ENCODE measurements around the gene VPS4A.

DNA sequence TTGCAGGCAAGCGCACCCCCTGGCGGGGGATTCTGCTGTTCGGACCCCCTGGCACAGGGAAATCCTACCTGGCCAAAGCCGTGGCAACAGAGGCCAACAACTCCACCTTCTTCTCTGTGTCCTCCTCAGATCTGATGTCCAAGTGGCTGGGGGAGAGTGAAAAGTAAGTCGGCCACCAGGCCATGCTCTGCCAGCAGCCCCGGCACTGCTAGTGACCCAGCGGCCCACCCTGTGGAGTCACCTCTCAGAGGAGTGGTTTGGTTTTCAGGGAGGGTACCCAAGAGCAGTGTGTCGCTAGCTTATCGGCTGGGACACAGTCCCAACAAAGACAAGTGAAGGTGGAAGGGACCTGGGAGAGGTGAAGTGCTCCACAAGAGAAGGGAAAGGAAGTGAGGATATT lies 8.2 kb downstream of the VPS4A start:
- no peak for TF ChIP-seq SP1 (IDR thresholded peaks at IDR 0.05; ENCODE audit: low read depth, low read length)
- TF ChIP-seq, protein P1, sequence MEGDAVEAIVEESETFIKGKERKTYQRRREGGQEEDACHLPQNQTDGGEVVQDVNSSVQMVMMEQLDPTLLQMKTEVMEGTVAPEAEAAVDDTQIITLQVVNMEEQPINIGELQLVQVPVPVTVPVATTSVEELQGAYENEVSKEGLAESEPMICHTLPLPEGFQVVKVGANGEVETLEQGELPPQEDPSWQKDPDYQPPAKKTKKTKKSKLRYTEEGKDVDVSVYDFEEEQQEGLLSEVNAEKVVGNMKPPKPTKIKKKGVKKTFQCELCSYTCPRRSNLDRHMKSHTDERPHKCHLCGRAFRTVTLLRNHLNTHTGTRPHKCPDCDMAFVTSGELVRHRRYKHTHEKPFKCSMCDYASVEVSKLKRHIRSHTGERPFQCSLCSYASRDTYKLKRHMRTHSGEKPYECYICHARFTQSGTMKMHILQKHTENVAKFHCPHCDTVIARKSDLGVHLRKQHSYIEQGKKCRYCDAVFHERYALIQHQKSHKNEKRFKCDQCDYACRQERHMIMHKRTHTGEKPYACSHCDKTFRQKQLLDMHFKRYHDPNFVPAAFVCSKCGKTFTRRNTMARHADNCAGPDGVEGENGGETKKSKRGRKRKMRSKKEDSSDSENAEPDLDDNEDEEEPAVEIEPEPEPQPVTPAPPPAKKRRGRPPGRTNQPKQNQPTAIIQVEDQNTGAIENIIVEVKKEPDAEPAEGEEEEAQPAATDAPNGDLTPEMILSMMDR (IDR thresholded peaks at IDR 0.05 in 2 of 3, conservative IDR thresholded peaks at IDR 0.05 in 1 of 3; ENCODE audit: control insufficient read depth in 2 of 3, extremely low read depth in 1 of 3, insufficient read depth in 1 of 3, low read depth in 3 of 3, low read length in 3 of 3), result no peak
- TF ChIP-seq, protein P2, sequence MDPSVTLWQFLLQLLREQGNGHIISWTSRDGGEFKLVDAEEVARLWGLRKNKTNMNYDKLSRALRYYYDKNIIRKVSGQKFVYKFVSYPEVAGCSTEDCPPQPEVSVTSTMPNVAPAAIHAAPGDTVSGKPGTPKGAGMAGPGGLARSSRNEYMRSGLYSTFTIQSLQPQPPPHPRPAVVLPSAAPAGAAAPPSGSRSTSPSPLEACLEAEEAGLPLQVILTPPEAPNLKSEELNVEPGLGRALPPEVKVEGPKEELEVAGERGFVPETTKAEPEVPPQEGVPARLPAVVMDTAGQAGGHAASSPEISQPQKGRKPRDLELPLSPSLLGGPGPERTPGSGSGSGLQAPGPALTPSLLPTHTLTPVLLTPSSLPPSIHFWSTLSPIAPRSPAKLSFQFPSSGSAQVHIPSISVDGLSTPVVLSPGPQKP (IDR thresholded peaks at IDR 0.05; ENCODE audit: low read depth, low read length), result no peak
- no peak for TF ChIP-seq RFX5 (IDR thresholded peaks at IDR 0.05; ENCODE audit: low read depth, low read length)
- no peak for TF ChIP-seq CBX5 (IDR thresholded peaks at IDR 0.05; ENCODE audit: low read depth)
- TF ChIP-seq CEBPB (IDR thresholded peaks at IDR 0.05; ENCODE audit: borderline replicate concordance in 1 of 2, low read depth in 2 of 2, low read length in 2 of 2), result no peak

Measured in GM12878 (cell line).